NCI-H146 treated with DMSO at 0.1 percent for 48 hours (cell line): Measurements from ENCODE around the gene PUS1.
"Not testable (repeated sequence)": the region's sequence is repeated elsewhere in the genome, so short reads cannot be mapped to it uniquely, and the experiment has no call there.

Experiments
- DNase-seq: peaks from one replicate; lab custom pipeline; 2025; ENCODE audit not compliant: unreplicated experiment; lab: John Stamatoyannopoulos, UW

Gene PUS1

GRCh38 chr12:131934535-131934934, 5.5 kb downstream of the PUS1 start:
- DNase-seq: no peak

- no peak for DNase-seq
These were observed 9.0 kb downstream of the PUS1 start for GRCh38 chr12:131938082-131938481.

GRCh38 chr12:131939007-131939406, 9.9 kb downstream of the PUS1 start:
- no peak for DNase-seq

- no peak for DNase-seq
These were observed 11.1 kb downstream of the PUS1 start for GRCh38 chr12:131940141-131940547.

- no peak for DNase-seq
These were observed 12.3 kb downstream of the PUS1 start for GRCh38 chr12:131941116-131941986.

- DNase-seq: no peak
These were observed 12.9 kb downstream of the PUS1 start for GRCh38 chr12:131941987-131942341.

GRCh38 chr12:131942671-131943070, 13.6 kb downstream of the PUS1 start:
- DNase-seq: no peak

- DNase-seq: no peak
These were observed 14.3 kb downstream of the PUS1 start for GRCh38 chr12:131943389-131943788.

GRCh38 chr12:131943876-131944275, 14.8 kb downstream of the PUS1 start:
- DNase-seq: no peak

- DNase-seq: no peak
These were observed 15.7 kb downstream of the PUS1 start for GRCh38 chr12:131944601-131945251.

GRCh38 chr12:131946757-131947156, 17.7 kb downstream of the PUS1 start:
- no peak for DNase-seq

GRCh38 chr12:131947482-131948027, 18.5 kb downstream of the PUS1 start:
- DNase-seq: no peak

- no peak for DNase-seq
These were observed 19.2 kb downstream of the PUS1 start for GRCh38 chr12:131948166-131948712.

GRCh38 chr12:131948713-131949430, 19.8 kb downstream of the PUS1 start:
- DNase-seq: not testable (repeated sequence)

GRCh38 chr12:131949431-131950181, 20.5 kb downstream of the PUS1 start, which contains the start of gene EP400:
EP400 (plus strand) TSS chr12:131949942; CDS start chr12:131960620, 10,678 bp downstream.
- peak; percentile 62 for DNase-seq

- no peak for DNase-seq
These were observed 21.3 kb downstream of the PUS1 start for GRCh38 chr12:131950182-131950913.

GRCh38 chr12:131953810-131954209, 24.7 kb downstream of the PUS1 start:
- DNase-seq: not testable (repeated sequence)

- not testable (repeated sequence) for DNase-seq
These were observed 25.4 kb downstream of the PUS1 start for GRCh38 chr12:131954460-131954859.

GRCh38 chr12:131959116-131959515, 30.0 kb downstream of the PUS1 start:
- no peak for DNase-seq
